RKO (cell line): Measurements from ENCODE around the gene CTLA4.

ENCODE experiments used
- DNase-seq: peaks from one replicate; pipeline ENCODE4 v3.0.0-alpha.2; 2016; ENCODE audit warnings: low spot score

CTLA4 gene

GRCh38 chr2:203867561-203868200 lies at the start of gene CTLA4:
Gene CTLA4 (plus strand): TSS chr2:203867771. CDS start chr2:203867943, 172 bp downstream.
- no peak for DNase-seq

GRCh38 chr2:203818656-203819055 lies 48.9 kb upstream of the CTLA4 start:
- DNase-seq: no peak

GRCh38 chr2:203819434-203820133 lies 48.0 kb upstream of the CTLA4 start:
- DNase-seq: no peak

GRCh38 chr2:203820969-203821368 lies 46.6 kb upstream of the CTLA4 start:
- DNase-seq: no peak

GRCh38 chr2:203822240-203822639 lies 45.3 kb upstream of the CTLA4 start:
- no peak for DNase-seq

GRCh38 chr2:203823173-203823572 lies 44.4 kb upstream of the CTLA4 start:
- DNase-seq: no peak

GRCh38 chr2:203824057-203824456 lies 43.5 kb upstream of the CTLA4 start:
- no peak for DNase-seq

GRCh38 chr2:203824603-203825002 lies 43.0 kb upstream of the CTLA4 start:
- DNase-seq: no peak

- no peak for DNase-seq
Measured at GRCh38 chr2:203826704-203827103, 40.9 kb upstream of the CTLA4 start.

- no peak for DNase-seq
Measured at GRCh38 chr2:203830304-203831055, 37.1 kb upstream of the CTLA4 start.

- no peak for DNase-seq
Measured at GRCh38 chr2:203835420-203835819, 32.2 kb upstream of the CTLA4 start.

- DNase-seq: no peak
Measured at GRCh38 chr2:203835892-203836800, 31.4 kb upstream of the CTLA4 start.

- DNase-seq: no peak
Measured at GRCh38 chr2:203840655-203841205, 26.8 kb upstream of the CTLA4 start.

GRCh38 chr2:203841654-203842053 lies 25.9 kb upstream of the CTLA4 start:
- no peak for DNase-seq

GRCh38 chr2:203842373-203842772 lies 25.2 kb upstream of the CTLA4 start:
- no peak for DNase-seq

- no peak for DNase-seq
Measured at GRCh38 chr2:203846490-203847105, 21.0 kb upstream of the CTLA4 start.

GRCh38 chr2:203849010-203849409 lies 18.6 kb upstream of the CTLA4 start:
- DNase-seq: no peak

GRCh38 chr2:203852760-203853159 lies 14.8 kb upstream of the CTLA4 start:
- no peak for DNase-seq

- no peak for DNase-seq
Measured at GRCh38 chr2:203853271-203853670, 14.3 kb upstream of the CTLA4 start.

- no peak for DNase-seq
Measured at GRCh38 chr2:203853722-203854121, 13.8 kb upstream of the CTLA4 start.

GRCh38 chr2:203855274-203855673 lies 12.3 kb upstream of the CTLA4 start:
- no peak for DNase-seq
